HAP-1 (cell line): ENCODE results near the gene GABRR2.
A peak's percentile ranks its signal among the peaks of the same experiment; 100 is the strongest.

ENCODE experiments used
- DNase-seq, 2 experiments: peaks; one replicate each; pipeline ENCODE4 v3.0.0-alpha.2; 2016 to 2020; ENCODE audit warnings: low spot score in 2 of 2
- H3K27me3 ChIP-seq: fragments of 250-450 bp; sonication (Bioruptor Pico); 2 replicates; pipeline ENCODE4 v1.5.1; 2020; ENCODE audit warnings: low read depth, mild to moderate bottlenecking, moderate library complexity
- H3K36me3 ChIP-seq: fragments of 250-450 bp; sonication (Bioruptor Pico); replicated peaks from 2 replicates; pipeline ENCODE4 v1.5.1; 2020; ENCODE audit warnings: mild to moderate bottlenecking
- H3K4me1 ChIP-seq: fragments of 250-450 bp; sonication (Bioruptor Pico); 2 replicates; pipeline ENCODE4 v1.5.1; 2020; ENCODE audit warnings: mild to moderate bottlenecking
- H3K4me3 ChIP-seq: fragments of 250-450 bp; sonication (Bioruptor Pico); 2 replicates; pipeline ENCODE4 v1.5.1; 2020; ENCODE audit warnings: mild to moderate bottlenecking, moderate library complexity
- H3K9me3 ChIP-seq: fragments of 250-450 bp; sonication (Bioruptor Pico); 2 replicates; pipeline ENCODE4 v1.5.1; 2020; ENCODE audit warnings: mild to moderate bottlenecking, moderate library complexity
- in situ Hi-C: fragments of 300-500 bp; cut with MboI; formaldehyde crosslinking; loops from 3 replicates; pipeline ENCODE4 v1.14.3; 2020; ENCODE audit warnings: low sequenced_read_pairs, inconsistent platforms, mixed read lengths

Gene GABRR2

DNA sequence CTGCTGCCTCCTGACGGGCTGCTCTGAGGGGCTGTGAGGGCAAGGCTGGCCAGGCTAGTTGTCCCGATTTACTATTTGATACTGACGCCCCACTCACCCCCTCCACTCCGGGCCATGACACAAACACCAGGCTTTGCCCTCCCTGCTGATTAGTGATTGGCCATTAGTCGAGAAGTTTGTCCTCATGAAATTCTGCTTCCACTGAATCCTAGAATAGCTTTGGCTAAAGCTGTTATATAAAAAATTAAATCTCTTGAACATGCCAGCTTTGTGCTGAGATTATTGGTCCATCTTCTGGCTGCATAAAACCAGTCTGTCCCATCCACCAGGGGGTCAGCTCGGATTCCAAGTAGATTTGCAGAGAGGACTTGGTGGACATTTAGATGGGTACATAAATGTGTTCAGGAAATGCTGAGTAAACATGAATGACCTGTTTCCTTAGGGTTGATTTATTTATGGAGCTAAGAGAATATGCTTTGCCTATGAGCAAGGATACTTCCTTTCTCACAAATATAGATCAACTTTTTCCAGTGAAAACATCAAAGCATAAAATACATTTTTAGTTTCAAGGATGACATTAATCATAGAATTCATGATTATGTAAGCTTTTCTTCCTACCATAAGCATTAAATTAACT, at the start of gene GABRR2:
GABRR2 (minus strand) TSS at position 51 of the 637 bp plus-strand sequence. CDS start 134 bp downstream, outside the sequence.
- H3K4me3 ChIP-seq, result no peak within 1 kb of the TSS
- H3K4me1 ChIP-seq, result peaks cover 28% of the 10 kb centered on the region
- in situ Hi-C loops, result no loop called here
- DNase-seq, result no peak
- H3K36me3 ChIP-seq, result no peaks in the 10 kb centered on the region
- H3K27me3 ChIP-seq, result no peaks in the 10 kb centered on the region
- H3K9me3 ChIP-seq, result peaks cover 4% of the 10 kb centered on the region; the same call in 1 of the 2 replicates

DNA sequence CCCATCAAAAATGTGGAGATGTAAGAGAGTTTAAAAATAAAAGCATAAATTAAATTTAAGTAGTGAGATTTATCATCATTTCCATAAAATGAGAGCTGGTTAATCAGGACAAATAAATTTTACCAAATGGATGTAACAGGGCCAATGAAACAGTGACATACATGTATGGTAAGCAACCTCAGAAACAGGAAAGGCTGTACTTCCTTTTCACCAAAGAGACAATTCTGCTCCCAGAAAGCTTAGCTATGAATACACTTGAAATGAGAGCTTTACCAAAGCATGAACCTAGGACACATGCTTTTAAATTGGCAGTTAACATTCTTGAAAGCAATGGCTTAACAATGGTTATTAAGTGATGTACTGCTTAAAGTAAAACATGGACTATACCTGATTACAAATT, 49.5 kb upstream of the GABRR2 start:
- in situ Hi-C loops, result no loop called here
- no peak for DNase-seq
- Histone ChIP-seq H3K27me3 (no peaks in the 10 kb centered on the region), H3K9me3 (no peaks in the 10 kb centered on the region), H3K4me1 (peaks cover 2% of the 10 kb centered on the region; the same call in 1 of the 2 replicates), H3K4me3 (no peak overlapping the region), H3K36me3 (peaks cover 9% of the 10 kb centered on the region)

DNA sequence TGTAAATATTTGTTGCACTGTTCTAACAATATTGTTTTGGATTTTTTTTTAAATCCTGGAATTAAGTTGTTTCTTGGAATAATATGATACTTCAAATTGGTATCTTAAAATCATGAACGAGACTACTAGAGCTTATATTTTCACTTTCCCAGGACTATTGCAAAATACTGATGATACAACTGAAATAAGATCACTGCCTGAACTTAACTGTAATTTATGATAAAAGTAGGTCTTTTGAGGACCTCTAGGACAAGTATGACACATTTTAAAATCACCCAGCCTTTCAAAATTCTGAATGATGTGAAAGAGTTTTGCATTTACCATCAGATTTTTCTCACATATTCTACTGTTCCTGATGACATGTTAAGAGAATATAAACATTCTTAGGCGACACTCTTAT, 46.1 kb upstream of the GABRR2 start:
- Histone ChIP-seq H3K4me1 (peaks cover 2% of the 10 kb centered on the region; the same call in 1 of the 2 replicates), H3K27me3 (no peaks in the 10 kb centered on the region), H3K4me3 (no peak overlapping the region), H3K36me3 (no peaks in the 10 kb centered on the region), H3K9me3 (no peaks in the 10 kb centered on the region)
- no peak for DNase-seq
- in situ Hi-C loops, result no loop called here

DNA sequence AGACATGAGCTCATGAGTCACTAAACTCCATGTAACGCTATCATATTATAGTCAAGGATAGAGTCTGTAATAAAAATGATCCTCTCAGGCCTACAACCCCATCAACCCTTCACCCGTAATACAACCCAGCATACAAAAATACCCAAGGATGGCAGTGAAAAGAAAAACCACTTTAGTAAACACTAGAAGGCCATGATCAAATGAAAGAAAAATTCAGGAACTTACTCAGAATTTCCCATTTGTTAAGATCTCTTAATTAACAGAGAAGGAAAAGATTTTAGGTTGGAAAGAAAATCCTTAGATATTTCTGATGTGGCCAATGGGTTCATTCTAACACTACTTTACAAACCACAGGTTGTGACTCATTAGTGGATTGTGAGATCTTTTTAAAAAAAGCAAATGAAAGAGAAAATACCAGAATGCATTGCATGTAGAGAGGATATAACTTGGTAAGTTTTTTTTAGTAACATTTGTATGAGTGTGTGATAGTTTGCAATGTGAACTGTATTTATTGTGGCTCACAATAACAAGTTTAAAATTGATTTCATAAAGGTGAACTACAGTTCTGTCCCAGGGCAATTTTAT, 45.4 kb upstream of the GABRR2 start:
- Histone ChIP-seq H3K36me3 (no peaks in the 10 kb centered on the region), H3K9me3 (no peaks in the 10 kb centered on the region), H3K27me3 (no peaks in the 10 kb centered on the region), H3K4me1 (peaks cover 2% of the 10 kb centered on the region; the same call in 1 of the 2 replicates), H3K4me3 (no peak overlapping the region)
- no peak for DNase-seq
- in situ Hi-C loops, result no loop called here

DNA sequence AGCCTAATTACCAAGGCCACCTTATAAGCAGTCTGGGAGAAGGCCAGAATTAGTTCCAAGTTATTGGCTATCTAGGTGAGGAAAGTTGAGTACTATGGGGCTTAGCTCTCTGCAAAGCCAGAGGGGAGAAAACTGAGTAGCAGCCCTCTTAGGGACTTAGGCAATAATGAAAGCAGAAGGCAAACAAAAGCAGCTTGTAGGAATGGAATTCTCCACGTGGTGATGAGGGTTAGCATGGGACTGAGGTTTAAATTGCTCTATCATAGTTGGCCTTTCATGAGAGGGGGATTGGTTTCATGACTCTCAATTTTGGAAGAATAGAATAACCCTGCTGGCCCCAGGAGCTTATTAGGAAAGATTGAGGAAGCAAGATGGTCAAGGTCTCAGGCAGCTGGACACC, 44.5 kb upstream of the GABRR2 start:
- DNase-seq, result no peak
- in situ Hi-C loops, result no loop called here
- Histone ChIP-seq H3K36me3 (no peaks in the 10 kb centered on the region), H3K4me3 (no peak overlapping the region), H3K9me3 (no peaks in the 10 kb centered on the region), H3K27me3 (no peaks in the 10 kb centered on the region), H3K4me1 (peaks cover 2% of the 10 kb centered on the region; the same call in 1 of the 2 replicates)

DNA sequence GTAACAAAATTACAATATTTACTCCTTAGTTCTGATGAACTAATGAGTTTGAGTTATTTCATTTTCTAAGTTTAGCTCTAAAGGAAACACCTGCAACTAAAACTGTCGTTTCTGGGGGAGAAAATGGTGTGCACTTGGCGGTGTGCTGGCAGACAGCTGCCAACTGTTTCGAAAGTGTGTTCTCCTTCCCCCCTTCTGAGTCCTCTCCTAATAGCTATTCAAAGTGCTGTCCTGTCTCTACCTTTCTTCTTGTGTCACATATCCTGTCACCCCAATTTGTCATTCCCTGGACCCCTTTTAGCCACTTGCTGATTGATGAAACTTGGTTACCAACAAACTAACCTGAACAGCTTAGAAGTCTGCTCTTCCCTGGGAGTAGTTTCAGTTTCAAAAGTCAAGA, 42.3 kb upstream of the GABRR2 start:
- DNase-seq, result no peak
- Histone ChIP-seq H3K27me3 (no peaks in the 10 kb centered on the region), H3K36me3 (no peaks in the 10 kb centered on the region), H3K9me3 (no peaks in the 10 kb centered on the region), H3K4me1 (peaks cover 17% of the 10 kb centered on the region), H3K4me3 (no peak overlapping the region)
- in situ Hi-C loops, result no loop called here

DNA sequence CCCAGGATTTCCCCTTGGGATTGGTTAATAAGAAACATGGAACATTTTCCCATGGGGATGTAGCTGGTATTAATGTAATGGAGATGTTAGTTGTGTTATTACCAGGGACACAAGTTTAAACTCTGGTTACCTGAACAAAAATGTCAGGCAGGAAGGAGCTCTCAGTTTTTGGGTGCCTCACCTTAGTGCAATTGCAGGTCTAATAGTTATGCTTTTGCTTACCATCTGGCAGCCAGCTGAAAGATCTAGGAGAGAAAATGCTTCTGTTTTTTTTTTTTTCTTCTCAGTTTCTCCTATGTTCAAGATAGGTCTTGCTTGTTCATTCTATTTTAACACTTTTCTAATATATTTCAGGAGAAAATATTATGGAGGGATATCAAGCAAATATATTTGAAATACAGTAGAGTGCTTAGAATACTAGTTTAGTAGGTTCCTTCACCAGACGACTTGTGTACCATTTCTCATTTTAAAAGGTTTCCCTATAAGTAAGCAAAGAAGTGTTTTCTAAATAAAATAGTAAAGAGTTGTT, 41.6 kb upstream of the GABRR2 start:
- no peaks in the 10 kb centered on the region for H3K36me3 ChIP-seq
- no peak overlapping the region for H3K4me3 ChIP-seq
- no peak for DNase-seq
- peaks cover 17% of the 10 kb centered on the region for H3K4me1 ChIP-seq
- H3K9me3 ChIP-seq, result no peaks in the 10 kb centered on the region
- H3K27me3 ChIP-seq, result no peaks in the 10 kb centered on the region
- in situ Hi-C loops, result no loop called here

DNA sequence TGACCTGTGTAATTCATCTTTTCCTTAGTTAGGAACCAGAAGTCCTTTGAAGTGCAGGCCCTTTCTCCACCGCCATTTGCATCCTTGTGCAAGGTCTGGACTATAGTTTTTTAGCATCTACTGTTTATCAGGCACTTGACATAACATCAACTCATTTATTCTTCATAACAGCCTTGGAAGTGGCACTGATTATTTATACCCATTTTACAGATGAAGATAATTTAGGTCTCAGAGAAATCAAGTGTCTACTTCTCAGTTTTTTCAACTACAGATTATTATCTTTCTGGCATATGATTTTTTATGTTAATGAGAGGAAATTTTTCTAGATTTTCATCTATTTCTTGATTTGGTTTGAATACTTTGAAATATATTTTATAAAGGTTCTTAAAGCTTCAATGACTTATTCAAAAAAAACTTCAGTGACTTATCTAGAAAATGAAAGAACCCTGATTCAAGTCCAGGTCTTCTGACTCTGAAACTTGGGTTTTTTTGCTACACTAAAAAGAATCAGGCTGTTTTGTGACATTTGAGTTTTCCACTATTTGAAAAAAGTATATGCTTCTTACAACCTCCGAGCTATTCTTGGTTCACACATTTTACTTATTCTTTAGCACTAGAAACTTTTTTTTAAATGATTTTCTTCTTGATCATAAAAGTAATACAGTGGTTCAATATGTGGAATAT, 40.6 kb upstream of the GABRR2 start:
- Histone ChIP-seq H3K9me3 (no peaks in the 10 kb centered on the region), H3K36me3 (no peaks in the 10 kb centered on the region), H3K4me1 (peaks cover 23% of the 10 kb centered on the region), H3K27me3 (no peaks in the 10 kb centered on the region), H3K4me3 (no peak overlapping the region)
- in situ Hi-C loops, result no loop called here
- DNase-seq, result no peak

DNA sequence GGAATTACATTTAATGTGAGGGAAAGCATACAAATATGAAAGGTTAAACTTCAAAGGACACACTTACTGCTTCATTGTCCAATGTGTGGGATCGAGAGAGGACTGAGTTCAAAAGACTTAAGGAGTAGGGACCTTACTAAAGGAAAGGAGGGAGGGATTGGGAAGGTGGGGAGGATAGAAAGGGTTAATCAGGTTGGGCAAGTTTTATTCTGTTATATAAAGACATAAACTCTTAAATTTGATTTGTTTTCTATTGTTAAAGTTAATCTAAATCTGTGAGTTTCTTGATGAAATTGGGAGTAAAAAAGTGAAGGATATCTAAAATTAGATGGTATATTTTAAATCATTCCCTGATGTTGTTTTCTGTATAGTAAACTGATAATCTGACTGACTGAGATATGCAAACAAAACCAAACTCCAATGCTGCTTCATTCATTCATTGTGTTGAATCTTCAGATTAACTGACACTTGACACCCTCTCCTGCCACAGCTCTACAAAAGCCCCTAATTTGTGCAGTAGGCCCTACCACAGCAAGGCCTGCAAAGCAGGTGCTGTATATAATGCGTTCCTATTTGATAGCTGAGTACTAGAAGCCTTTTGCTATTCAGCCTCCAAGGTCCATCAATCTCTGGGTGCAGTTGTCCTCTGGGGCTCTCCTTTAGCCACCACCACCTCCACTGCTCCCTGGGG, 38.7 kb upstream of the GABRR2 start:
- peak; percentile 76 to 94 for DNase-seq
- in situ Hi-C loops, result no loop called here
- H3K4me1 ChIP-seq, result peaks cover 30% of the 10 kb centered on the region
- no peak overlapping the region for H3K4me3 ChIP-seq
- H3K9me3 ChIP-seq, result no peaks in the 10 kb centered on the region
- no peaks in the 10 kb centered on the region for H3K36me3 ChIP-seq
- H3K27me3 ChIP-seq, result no peaks in the 10 kb centered on the region

DNA sequence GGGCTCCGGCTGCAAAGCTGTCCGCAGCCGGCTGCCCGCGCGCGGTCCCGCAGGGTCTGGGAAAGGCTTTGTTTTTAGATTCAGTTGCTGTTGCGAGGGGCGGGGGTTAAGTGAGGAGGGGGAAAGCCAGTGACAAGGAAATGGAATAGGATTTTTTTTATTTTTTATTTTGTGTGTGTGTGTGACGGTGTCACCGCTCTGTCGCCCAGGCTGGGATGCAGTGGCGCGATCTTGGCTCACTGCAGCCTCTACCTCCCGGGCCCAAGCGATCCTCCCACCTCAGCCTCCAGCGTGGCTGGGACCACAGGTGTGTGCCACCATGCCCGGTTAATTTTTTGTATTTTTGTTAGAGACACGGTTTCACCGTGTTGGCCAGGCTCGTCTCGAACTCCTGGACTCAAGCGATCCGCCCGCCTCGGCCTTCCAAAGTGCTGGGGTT, 38.0 kb upstream of the GABRR2 start:
- Histone ChIP-seq H3K36me3 (no peaks in the 10 kb centered on the region), H3K4me3 (peak overlapping the region; percentile 61), H3K4me1 (peaks cover 30% of the 10 kb centered on the region), H3K27me3 (no peaks in the 10 kb centered on the region), H3K9me3 (no peaks in the 10 kb centered on the region)
- DNase-seq, result no peak
- in situ Hi-C loops, result no loop called here

DNA sequence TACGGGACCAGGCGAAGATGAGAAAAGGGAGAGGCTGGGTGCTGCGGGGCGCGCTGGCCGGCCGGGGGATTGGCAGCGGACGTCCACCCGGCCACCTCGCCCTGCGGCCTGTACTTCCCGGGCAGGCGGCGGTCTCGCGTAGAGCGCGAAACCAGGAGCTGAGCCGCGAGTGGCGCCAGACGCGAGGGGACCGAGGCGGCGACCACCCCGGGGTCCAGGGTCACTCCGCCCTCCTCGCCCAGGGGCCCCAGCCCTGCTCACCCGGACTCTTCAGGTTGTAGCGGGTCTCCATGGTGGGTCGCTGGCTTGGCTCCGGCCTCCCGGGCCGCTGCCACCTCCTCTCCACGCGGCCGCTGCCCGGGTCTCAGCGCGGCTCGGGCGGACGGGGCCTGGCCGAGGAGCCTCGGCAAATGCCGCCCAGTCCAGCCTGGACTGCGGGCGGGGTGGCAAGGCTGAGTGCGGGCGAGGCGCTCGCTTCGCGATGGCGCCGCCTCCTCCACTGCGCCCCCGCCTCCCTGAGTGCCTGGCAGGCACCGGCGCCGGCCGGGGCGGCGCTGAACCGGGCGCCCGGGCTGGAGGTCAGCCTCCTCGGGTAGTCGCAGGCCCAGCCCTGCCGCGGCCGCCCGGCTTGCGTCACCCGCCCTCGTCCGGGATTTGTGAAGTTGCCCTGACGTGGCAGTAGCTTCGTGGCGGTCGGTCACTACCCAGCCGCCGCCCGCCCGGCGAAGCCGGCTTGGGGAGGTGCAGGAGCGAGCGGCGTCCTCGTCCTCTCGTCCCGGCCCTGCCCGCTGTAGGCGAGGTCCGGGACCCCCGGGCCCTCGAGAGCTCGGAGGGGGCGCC, 37.4 kb upstream of the GABRR2 start, which contains the start of gene UBE2J1:
UBE2J1 (minus strand) TSS at position 445 of the 840 bp plus-strand sequence; CDS start at position 292, 153 bp downstream.
- DNase-seq, result peak; percentile 50 to 83
- H3K4me3 ChIP-seq, result peak within 1 kb of the TSS; percentile 61
- H3K9me3 ChIP-seq, result no peaks in the 10 kb centered on the region
- H3K4me1 ChIP-seq, result peaks cover 30% of the 10 kb centered on the region
- no peaks in the 10 kb centered on the region for H3K36me3 ChIP-seq
- H3K27me3 ChIP-seq, result no peaks in the 10 kb centered on the region
- in situ Hi-C loops, result no loop called here

DNA sequence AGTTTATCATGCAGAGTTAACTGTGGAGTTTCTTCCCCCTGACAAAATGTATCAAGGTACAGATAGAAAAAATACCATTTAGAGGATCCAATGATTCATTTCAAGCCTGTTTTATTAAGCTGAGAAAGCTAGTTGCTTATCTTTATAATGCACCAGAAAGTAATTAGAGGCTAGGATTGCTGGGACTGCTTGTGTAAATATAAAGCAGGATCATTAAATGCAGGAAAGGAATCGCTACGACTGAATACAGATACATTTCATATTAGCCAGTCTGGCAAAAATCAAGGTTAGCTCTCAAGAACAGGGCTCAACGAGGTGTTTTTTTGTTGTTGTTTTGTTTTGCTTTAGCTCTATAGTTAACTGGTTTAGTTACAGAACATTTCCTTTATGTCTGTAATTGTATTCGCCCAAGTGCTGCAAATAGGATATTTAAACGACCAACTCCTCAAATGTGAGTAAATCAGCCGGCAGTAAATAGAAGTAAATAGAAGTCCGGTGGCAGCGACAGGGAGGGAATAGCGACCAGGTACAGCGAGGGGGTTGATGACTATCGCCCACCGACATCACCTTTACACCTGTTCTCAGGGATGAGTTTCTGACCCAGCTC, 36.7 kb upstream of the GABRR2 start:
- Histone ChIP-seq H3K9me3 (no peaks in the 10 kb centered on the region), H3K36me3 (no peaks in the 10 kb centered on the region), H3K27me3 (no peaks in the 10 kb centered on the region), H3K4me3 (peak overlapping the region; percentile 61), H3K4me1 (peaks cover 30% of the 10 kb centered on the region)
- DNase-seq, result peak in 1 of 2 experiments; percentile 25
- in situ Hi-C loops, result no loop called here
